SW 1271 (cell line): ENCODE results near the gene CD4.
A peak's percentile ranks its signal among the peaks of the same experiment; 100 is the strongest.

Experiments
- DNase-seq, 2 experiments: peaks; one replicate each; lab custom pipeline; 2025; lab: John Stamatoyannopoulos, UW

CD4 gene

DNA sequence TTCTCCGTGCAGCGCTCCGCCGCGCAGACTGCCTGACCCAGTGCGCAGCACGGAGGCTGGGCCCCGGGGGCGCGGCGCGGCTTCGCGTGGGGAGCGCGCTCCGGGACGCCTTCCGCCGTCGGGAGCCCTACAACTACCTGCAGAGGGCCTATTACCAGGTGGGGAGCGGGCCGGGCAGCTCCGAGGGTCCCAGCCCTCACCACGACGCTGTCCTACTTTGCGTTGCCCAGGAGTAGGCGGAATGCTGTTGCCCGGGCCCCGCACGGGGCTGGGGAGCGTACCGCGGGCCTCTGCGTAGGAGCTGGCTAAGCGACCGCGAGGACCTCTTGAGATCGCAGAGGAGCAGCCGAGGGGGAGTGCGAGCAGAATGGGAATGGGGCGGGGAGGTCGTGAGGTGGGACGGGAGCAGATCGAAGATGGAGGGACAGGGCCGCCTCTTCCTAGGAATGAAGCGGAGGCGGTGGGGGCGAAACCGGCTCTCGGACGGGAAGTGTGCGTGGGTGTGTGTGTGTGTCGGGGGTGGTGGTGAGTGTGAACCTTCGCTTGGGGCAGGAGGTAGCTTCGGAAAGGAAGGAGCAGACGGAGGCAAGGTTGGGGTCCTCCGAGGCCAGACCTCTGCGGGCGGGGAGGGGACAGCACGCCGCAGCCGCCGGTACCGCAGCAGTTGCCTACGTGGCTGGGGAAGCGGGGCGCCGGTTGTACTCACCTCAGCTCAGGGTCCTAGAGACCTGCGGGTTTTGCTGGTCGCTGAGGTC lies 39.6 kb downstream of the CD4 start:
- DNase-seq: no peak

DNA sequence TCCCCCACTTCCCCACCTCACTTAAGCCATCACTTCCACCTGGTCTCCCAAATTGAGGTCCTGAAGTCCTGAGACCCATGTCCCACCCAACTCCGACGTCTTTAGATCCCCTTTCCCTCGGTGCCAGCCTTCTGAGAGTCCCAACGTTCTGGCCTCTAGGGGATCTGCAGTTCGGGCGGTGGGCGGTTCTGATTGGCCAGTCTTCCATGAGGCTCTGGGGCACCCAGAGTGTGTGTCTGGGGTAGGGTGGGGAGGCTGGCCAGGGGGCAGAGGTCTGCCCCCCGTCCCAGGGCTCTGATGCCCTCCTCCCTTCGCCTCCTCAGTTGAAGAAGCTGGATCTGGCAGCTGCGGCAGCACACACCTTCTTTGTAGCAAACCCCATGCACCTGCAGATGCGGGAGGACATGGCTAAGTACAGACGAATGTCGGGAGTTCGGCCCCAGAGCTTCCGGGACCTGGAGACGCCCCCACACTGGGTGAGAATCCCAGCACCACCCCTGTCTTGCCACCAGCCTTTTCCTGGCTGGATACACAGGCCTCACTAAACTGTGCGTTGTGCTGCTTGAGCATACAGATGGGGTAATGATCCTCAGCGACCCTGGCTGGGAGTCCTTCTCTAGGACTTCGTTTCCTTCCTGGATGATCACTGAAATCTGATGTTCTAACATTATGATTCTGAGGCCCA lies 40.4 kb downstream of the CD4 start:
- no peak for DNase-seq

DNA sequence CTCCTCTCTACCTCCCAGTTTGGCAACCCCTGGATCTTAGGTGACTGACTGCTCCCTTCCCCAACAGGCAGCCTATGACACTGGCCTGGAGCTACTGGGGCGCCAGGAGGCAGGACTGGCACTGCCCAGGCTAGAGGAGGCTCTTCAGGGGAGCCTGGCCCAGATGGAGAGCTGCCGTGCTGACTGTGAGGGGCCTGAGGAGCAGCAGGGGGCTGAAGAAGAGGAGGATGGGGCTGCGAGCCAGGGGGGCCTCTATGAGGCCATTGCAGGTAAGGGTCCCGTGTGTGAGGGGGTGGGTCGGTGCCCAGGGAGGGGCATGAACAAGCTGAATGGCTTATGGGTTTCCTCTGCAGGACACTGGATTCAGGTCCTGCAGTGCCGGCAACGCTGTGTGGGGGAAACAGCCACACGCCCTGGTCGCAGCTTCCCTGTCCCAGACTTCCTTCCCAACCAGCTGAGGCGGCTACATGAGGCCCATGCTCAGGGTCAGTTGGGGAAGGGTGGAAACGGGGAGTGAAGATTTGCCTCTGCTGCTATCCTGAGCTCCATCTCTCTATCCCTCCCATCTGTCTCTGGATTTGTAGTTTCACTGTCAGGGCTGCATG lies 41.1 kb downstream of the CD4 start:
- no peak for DNase-seq

DNA sequence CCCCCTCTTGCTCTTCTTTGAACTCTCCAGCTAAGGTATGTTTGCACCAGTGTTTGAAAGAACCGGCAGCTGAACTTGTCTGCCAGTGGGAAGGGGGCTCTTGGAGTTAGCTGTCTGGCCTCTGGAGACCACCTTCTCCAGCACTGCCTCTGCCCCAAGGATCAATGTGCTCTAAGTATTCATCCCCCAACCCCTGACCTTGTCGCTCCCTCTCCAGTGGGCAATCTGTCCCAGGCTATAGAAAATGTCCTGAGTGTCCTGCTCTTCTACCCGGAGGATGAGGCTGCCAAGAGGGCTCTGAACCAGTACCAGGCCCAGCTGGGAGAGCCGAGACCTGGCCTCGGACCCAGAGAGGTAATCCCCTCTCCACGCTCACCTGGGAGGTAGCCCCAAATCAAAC lies 41.7 kb downstream of the CD4 start:
- DNase-seq: no peak

DNA sequence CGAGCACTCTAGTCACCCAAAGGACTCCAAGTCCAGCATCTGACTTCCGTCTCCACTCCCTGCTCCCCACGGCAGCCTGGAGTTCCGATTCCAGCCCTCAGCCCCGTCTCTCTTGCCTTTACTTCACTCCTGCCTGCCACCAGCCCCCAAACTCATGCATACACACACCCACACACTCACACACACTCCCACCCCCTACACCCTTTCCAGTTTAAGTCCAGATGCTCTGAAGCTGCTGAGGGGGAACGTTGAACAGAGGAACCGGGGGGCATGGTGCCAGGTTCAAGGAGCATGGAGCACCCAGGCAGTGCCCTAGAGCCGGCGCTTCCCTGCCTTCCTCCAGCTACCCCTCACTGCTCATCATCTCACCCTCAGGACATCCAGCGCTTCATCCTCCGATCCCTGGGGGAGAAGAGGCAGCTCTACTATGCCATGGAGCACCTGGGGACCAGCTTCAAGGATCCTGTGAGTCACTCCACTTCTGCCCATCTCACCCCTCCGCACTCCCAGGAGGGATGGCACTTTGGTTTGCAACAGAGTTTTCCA lies 42.2 kb downstream of the CD4 start:
- DNase-seq: no peak

DNA sequence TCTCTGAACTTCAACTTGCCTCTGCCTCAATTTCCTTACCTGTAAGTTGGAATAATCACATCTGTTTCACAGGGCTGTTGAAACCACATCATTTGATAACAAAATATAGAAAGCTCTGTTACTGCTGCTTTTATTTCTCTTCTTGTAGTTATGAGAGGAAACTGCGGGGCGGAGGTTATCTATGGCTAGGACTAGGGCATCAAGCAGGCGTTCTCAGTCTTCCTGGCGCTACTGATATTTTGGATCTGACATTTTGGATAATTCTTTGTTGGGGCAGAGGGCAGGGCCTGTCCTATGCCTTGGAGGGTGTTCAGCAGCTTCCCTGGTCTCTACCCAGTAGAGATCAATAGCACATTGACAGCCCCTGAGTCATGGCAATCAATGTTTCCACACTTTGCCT lies 42.8 kb downstream of the CD4 start:
- DNase-seq: no peak

DNA sequence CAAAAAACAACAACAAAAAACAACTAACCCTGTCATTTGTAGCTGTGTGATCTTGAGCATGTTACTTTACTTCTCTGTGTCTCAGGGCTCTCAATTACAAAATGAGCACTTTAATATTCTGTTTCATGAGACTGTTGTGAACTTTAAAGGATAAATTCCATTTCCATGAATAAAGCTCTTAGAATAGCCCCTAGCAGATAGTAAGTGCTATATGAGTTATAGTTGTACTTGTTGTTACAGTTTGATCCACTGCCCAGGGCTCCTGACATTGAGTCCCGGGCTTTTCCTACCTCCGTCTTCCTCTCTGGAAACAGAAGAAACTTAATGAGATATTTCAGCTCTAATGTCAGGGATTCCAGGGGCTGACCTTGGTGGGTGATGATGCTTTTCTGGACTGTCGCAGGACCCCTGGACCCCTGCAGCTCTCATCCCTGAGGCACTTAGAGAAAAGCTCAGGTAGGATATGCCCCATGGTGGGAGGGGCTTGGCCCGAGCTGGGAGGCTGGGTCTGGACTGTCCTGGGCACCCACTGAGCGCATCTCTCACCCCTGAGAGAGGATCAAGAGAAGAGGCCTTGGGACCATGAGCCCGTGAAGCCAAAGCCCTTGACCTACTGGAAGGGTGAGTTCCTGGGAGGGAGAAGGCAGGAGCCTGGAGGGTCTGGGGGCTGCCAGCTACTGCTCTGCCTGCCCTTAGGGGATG lies 44.0 kb downstream of the CD4 start:
- DNase-seq: no peak

DNA sequence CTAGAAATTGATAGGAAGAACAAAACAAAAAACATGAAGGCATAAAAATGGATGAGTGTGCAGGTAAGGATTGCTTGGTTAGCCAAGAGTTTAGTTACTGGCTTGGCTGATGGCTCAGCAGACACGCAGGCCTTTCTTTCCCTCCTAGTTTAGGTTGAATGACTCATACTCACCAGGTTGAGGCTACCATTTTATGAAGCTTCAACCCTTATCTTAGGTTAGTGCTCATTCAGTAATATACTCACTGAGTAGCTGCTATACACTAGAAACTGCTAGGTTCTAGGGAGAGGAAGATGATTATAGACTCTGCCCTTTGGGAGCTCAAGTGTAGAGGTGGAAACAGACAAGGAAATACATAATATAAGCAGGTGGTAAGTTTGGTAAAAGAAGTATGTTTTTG lies 44.9 kb downstream of the CD4 start:
- DNase-seq: no peak

DNA sequence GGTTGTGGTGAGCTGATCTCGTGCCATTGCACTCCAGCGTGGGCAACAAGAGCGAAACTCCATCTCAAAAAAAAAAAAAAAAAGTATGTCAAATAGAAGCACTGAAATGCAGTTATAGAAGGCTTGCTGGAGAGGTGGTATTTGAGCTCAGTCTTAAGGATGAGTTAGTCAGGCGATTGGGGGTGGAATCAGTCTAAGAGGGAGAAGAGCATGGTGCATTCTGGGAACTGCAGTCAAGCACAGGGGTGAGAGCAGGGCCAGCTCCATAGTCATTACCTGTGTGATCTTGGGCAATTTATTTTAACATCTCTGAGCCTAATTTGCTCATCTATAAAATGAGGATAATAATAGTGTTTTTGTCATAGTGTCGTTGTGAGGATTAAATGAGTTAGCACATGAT lies 45.5 kb downstream of the CD4 start:
- no peak for DNase-seq

DNA sequence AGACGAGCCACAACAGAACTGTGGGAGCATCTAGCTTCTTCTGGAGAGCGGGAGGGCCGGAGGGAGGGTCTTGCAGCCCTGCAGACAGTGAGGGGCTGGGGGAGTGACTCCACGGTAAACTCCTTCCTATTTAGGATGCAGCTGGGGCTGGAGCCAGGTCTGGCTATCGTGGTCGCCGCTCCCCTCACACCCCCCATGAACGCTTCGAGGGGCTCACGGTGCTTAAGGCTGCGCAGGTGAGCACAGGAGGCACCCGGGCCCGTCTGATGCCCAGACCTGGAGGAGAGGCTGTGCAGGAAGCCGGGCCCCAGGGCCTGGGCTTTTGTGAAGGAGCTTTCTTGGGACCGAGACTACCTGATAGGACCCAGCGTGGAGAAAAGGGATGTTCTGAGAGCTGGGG lies 47.5 kb downstream of the CD4 start:
- DNase-seq: no peak

DNA sequence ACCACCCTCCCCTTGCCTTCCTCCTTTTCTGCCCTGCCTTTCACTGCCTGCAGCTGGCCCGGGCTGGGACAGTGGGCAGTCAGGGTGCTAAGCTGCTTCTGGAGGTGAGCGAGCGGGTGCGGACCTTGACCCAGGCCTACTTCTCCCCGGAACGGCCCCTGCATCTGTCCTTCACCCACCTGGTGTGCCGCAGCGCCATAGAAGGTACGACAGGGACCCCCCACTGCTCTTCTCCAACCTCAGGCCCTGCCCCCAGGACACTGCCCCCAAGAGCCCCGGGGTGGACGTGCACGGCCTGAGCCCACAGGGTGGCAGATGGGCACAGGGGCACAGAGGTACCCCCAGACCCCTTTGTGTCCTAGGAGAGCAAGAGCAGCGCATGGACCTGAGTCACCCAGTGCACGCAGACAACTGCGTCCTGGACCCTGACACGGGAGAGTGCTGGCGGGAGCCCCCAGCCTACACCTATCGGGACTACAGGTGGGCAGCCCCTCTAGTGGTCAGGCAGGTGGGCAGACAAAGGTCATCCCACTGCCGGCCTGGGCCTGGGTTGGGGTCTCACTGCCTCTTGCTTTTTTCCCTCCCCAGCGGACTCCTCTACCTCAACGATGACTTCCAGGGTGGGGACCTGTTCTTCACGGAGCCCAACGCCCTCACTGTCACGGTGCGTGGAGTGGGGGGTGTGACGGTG lies 48.2 kb downstream of the CD4 start:
- DNase-seq: no peak

DNA sequence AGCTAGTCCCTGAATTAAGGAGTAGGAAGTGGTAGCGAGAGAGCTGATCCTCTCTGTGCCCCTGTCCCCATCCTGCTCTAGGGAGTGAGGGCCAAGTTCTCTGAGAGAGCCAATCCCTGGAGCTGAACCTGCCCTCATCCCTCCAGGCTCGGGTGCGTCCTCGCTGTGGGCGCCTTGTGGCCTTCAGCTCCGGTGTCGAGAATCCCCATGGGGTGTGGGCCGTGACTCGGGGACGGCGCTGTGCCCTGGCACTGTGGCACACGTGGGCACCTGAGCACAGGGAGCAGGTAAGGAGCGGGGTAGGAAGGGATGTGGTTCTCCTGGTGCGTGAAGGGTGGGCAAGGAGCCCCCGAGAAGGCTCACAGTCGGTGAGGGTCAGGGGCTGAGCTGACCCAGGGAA lies 49.5 kb downstream of the CD4 start:
- DNase-seq: no peak

DNA sequence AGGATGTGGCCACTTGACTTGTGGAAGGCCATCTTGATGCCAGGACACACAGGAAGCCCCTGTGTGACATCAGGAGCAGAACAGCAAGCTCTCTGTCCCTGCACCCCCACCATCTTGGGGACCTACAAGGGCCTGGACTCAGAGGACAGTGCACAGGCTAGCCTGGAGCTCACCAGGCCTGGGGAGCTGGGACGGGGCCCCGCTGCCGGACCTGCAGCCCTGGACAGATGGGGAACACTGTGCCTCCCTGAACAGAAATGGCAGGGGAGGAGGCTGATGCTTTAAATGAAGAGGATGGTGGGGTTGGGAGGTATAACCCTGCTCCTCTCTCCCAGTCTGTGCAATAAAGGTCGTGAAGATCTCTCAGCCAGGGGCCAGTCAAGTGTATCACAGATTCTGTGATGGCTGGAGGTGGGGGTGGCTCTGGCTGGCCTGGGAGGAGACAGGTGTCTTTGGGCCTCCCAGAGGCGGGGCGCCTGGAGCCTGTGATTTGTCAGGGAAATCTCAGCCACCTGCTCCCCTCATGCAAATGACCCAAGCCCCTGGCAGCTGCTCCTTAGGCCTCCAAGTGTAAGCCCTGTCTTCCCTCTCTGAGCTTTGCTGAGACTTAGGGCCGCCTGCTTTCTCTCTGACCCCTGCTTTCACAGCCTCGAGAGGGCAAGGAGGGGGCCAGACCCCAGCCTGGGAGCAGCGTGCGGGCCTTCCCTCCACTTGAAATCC lies 50.3 kb downstream of the CD4 start:
- DNase-seq: no peak

DNA sequence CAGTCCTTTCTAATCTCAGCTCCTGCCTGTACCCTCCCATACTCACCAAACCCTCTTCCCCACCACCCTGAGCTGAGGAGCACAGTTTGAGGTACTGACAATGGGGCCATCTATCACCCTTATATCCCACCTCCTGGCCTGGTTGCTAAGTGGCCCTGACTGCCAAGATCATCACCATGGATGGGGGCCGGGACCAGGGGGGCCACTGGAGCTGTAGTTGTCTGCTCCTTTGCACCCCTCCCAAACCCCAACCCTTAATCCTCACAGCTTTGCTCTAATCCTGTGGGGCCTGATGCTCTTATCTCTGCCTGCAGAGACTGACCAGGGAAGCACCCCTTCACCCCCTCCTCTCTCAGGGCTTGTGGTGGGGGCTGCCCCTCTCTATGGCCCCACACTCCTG lies 51.0 kb downstream of the CD4 start:
- no peak for DNase-seq

DNA sequence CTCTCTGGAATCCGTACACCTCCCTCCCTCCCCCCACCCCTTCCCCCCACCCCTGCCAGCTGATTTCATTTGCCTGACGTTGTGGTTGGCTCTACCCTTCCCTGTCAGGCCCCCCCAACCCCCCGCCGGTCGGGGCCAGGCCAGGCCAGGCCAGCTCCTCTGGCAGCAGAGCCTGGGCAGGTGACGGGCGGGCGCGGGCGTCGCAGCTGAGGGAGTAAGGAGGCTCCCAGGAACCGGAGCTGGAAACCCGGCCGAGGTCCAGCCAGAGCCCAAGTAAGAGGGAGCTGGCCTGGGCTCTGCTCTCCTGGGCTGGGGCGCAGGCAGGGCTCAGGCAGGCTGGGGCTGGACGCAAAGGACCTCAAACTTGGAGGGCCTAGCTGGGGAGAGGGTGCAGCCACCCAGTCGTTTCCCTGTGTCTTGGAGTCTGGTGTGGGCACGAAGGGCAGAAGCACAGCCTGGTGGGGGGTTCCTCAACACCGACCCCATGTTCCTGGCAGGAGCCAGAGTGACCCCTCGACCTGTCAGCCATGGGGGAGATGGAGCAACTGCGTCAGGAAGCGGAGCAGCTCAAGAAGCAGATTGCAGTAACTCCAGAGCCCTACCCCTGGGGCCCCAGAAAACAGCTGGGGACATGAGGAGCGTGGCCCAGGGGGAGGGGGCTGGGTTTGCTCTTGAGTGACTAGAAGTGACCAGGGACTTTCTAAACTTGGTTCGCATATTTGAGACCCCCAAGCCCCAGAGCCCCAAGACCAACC lies 51.6 kb downstream of the CD4 start, which contains the start of gene GNB3:
Gene GNB3, plus strand, starts transcription at position 165 of the 755 bp plus-strand sequence. Its CDS starts 363 bp downstream, at position 528.
- no peak for DNase-seq

DNA sequence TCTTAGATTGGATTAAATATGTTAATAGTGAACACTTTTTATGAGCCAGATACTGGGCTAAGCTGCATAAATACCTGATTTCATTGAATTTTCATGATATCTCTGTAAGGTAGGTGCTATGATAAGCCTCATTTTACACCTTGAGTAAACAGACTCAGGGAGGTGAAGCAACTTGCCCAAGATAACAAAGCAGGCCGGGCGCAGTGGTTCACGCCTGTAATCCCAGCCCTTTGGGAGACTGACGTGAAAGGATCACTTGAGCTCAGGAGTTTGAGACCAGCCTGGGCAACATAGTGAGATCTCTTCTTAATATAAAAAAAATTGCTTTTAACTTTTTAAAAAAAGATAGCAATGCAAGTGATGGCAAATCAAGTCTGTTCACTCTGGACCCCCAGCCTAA lies 52.7 kb downstream of the CD4 start:
- DNase-seq: no peak

DNA sequence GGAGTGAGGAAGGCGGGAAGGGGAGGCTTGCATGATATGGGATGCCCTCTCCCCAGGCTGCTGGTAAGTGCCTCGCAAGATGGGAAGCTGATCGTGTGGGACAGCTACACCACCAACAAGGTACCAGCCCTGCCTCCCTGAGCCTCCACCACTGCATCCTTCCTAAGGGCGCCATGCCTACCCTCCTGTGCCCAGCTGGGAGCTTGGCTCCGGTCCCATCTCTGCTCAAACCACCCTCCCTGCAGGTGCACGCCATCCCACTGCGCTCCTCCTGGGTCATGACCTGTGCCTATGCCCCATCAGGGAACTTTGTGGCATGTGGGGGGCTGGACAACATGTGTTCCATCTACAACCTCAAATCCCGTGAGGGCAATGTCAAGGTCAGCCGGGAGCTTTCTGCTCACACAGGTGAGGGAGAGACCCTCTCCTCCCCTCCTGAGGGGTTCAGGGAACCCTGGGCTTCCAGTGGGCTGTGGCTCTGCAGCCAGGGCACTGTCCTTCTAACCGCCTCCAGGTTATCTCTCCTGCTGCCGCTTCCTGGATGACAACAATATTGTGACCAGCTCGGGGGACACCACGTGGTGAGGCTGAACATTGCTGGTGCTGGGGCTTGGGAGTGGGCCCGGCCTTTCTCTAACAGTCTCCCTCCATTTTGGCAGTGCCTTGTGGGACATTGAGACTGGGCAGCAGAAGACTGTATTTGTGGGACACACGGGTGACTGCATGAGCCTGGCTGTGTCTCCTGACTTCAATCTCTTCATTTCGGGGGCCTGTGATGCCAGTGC lies 54.0 kb downstream of the CD4 start:
- peak in 1 of 2 experiments; percentile 22 for DNase-seq

DNA sequence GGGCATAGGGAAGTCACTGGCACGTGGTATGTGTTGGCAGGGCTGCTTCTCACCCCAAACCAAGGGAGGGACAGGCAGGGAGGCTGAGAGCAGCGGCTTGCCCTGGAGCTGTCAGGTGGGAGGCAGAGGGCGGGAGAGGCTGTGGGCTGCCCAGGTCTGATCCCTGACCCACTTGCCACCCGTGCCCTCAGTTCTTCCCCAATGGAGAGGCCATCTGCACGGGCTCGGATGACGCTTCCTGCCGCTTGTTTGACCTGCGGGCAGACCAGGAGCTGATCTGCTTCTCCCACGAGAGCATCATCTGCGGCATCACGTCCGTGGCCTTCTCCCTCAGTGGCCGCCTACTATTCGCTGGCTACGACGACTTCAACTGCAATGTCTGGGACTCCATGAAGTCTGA lies 56.1 kb downstream of the CD4 start:
- DNase-seq: no peak

DNA sequence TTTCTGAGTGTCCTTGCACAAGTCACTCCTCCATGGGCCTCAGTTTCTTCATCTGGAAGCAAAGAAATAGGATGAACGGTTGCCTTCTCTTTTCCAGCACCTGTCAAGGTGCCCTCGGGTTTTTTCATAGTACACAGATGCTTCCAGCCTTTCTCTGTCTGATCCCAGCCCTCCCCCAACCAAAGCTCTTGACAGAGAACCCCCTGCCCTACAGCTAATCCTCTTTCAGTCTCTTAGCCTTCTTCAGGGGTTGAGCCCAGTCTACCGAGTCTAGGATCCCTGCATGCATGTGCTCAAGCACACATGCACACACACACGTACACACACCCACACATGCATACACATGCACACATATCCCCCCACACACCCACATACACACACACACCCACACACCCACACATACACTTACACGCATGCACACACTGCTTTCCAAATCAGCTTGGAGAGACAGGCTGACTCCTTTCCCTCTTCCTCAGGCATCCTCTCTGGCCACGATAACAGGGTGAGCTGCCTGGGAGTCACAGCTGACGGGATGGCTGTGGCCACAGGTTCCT lies 57.1 kb downstream of the CD4 start:
- DNase-seq: no peak
